Liver (tissue), 9 donors: ENCODE data around the gene SCUBE1. TPM values are rescaled to one million over a fixed set of nuclear protein-coding genes. Genes with fewer than 3 reads are reported as not detected.

Experiments used
- DNase-seq: peaks from one replicate; pipeline ENCODE4 v3.0.0-alpha.2; 2017; ENCODE audit warnings: low spot score
- H3K27ac ChIP-seq, 2 donors: one replicate each; pipeline ENCODE4 v1.7.0; 2013; ENCODE audit warnings: inconsistent platforms in 2 of 2, low read length in 2 of 2, control low read depth in 1 of 2, low read depth in 1 of 2, mild to moderate bottlenecking in 1 of 2
- H3K27me3 ChIP-seq, 4 donors: one replicate each; pipeline versions ENCODE4 v1.6.1 to v1.7.0; 2013; ENCODE audit warnings: low read length in 3 of 4, inconsistent platforms in 1 of 4, mild to moderate bottlenecking in 1 of 4, moderate library complexity in 1 of 4; ENCODE audit not compliant: control insufficient read depth in 4 of 4, insufficient read depth in 4 of 4
- H3K36me3 ChIP-seq, 4 donors: one replicate each; pipeline versions ENCODE4 v1.6.1 to v1.7.0; 2013; ENCODE audit warnings: low read length in 3 of 4, mild to moderate bottlenecking in 3 of 4, low read depth in 1 of 4, moderate library complexity in 1 of 4; ENCODE audit not compliant: control insufficient read depth in 4 of 4, insufficient read depth in 3 of 4
- H3K4me1 ChIP-seq, 4 donors: one replicate each; pipeline versions ENCODE4 v1.6.1 to v1.7.0; 2013; ENCODE audit warnings: low read length in 3 of 4, mild to moderate bottlenecking in 3 of 4, moderate library complexity in 1 of 4; ENCODE audit not compliant: control insufficient read depth in 4 of 4, insufficient read depth in 4 of 4
- H3K4me3 ChIP-seq, 3 donors: one replicate each; pipeline versions ENCODE4 v1.6.1 to v1.7.0; 2013; ENCODE audit warnings: low read length in 3 of 3, control low read depth in 1 of 3, low read depth in 1 of 3, mild to moderate bottlenecking in 1 of 3
- H3K9ac ChIP-seq, 2 donors: one replicate each; pipeline ENCODE4 v1.7.0; 2013; ENCODE audit warnings: low read length in 2 of 2, mild to moderate bottlenecking in 2 of 2, moderate library complexity in 2 of 2, control low read depth in 1 of 2, low read depth in 1 of 2
- H3K9me3 ChIP-seq, 4 donors: one replicate each; pipeline versions ENCODE4 v1.6.1 to v1.7.0; 2013; ENCODE audit warnings: low read length in 3 of 4; ENCODE audit not compliant: control insufficient read depth in 4 of 4
- ATF3 ChIP-seq: IDR thresholded peaks from 2 replicates; pipeline ENCODE4 v1.6.1; 2016; ENCODE audit warnings: antibody characterized with exemption
- CTCF ChIP-seq: fragments of 150-350 bp; IDR thresholded peaks from 2 replicates; pipeline ENCODE4 v1.5.1; 2017; ENCODE audit warnings: improper control_type of control experiment, low read depth, low read length; ENCODE audit not compliant: missing input control
- EGR1 ChIP-seq, 2 donors: IDR thresholded peaks; 2 replicates each; pipeline ENCODE4 v1.6.1; 2016 to 2018; ENCODE audit warnings: antibody characterized with exemption in 2 of 2, low read depth in 2 of 2
- FOXA1 ChIP-seq: IDR thresholded peaks from 2 replicates; pipeline ENCODE4 v1.6.1; 2016; ENCODE audit warnings: antibody characterized with exemption
- FOXA2 ChIP-seq: IDR thresholded peaks from 2 replicates; pipeline ENCODE4 v1.6.1; 2016; ENCODE audit warnings: antibody characterized with exemption
- GABPA ChIP-seq, 2 donors: IDR thresholded peaks in 1 of 2; conservative IDR thresholded peaks in 1 of 2; 2 replicates each; pipeline ENCODE4 v1.6.1; 2016; ENCODE audit warnings: antibody characterized with exemption in 2 of 2, mild to moderate bottlenecking in 1 of 2, moderate library complexity in 1 of 2
- HNF4A ChIP-seq, 2 donors: conservative IDR thresholded peaks; 2 replicates each; pipeline ENCODE4 v1.6.1; 2016; ENCODE audit warnings: antibody characterized with exemption in 2 of 2, mild to moderate bottlenecking in 2 of 2
- HNF4G ChIP-seq: IDR thresholded peaks from 2 replicates; pipeline ENCODE4 v1.6.1; 2016; ENCODE audit warnings: antibody characterized with exemption
- JUND ChIP-seq, 2 donors: IDR thresholded peaks; 2 replicates each; pipeline ENCODE4 v1.6.1; 2016; ENCODE audit warnings: antibody characterized with exemption in 2 of 2
- MAX ChIP-seq: IDR thresholded peaks from 2 replicates; pipeline ENCODE4 v1.6.1; 2016; ENCODE audit warnings: antibody characterized with exemption
- NR2F2 ChIP-seq: IDR thresholded peaks from 2 replicates; pipeline ENCODE4 v1.6.1; 2016; ENCODE audit warnings: antibody characterized with exemption
- RAD21 ChIP-seq, 2 donors: IDR thresholded peaks; 2 replicates each; pipeline ENCODE4 v1.6.1; 2016; ENCODE audit warnings: antibody characterized with exemption in 2 of 2, mild to moderate bottlenecking in 2 of 2
- REST ChIP-seq: IDR thresholded peaks from 2 replicates; pipeline ENCODE4 v1.6.1; 2016; ENCODE audit warnings: antibody characterized with exemption, mild to moderate bottlenecking
- RXRA ChIP-seq, 2 donors: IDR thresholded peaks; 2 replicates each; pipeline ENCODE4 v1.6.1; 2017 to 2018; ENCODE audit warnings: antibody characterized with exemption in 2 of 2, mild to moderate bottlenecking in 1 of 2
- SP1 ChIP-seq: IDR thresholded peaks from 2 replicates; pipeline ENCODE4 v1.6.1; 2018; ENCODE audit warnings: antibody characterized with exemption, mild to moderate bottlenecking
- TAF1 ChIP-seq: conservative IDR thresholded peaks from 2 replicates; pipeline ENCODE4 v1.6.1; 2016; ENCODE audit warnings: antibody characterized with exemption, mild to moderate bottlenecking
- YY1 ChIP-seq: IDR thresholded peaks from 2 replicates; pipeline ENCODE4 v1.6.1; 2016; ENCODE audit warnings: antibody characterized with exemption, mild to moderate bottlenecking
- ZBTB33 ChIP-seq: IDR thresholded peaks from 2 replicates; pipeline ENCODE4 v1.6.1; 2016; ENCODE audit warnings: antibody characterized with exemption
- WGBS: extraction: QIAGEN DNeasy Blood & Tissue Kit; methylation state at CpG from one replicate; pipeline ENCODE4 v1.1.7; 2013; 5-methylcytosine and 5-hydroxymethylcytosine counted together
- polyA plus RNA-seq, 2 donors: library from polyadenylated mRNA; stranded (reverse) in 1 of 2; unstranded in 1 of 2; fragments of 200-250 nt in 1 of 2; fragments of >200 nt in 1 of 2; fragmentation: Nextera tagmentation in 1 of 2; extraction: Ambion mirVana in 1 of 2; gene quantifications; one replicate each; pipeline versions ENCODE4 v1.2.1 to v1.2.3, GENCODE V29; 2013 to 2015
- total RNA-seq, 2 donors: library from RNA; depleted of rRNA; stranded (reverse); fragments of >200 nt; gene quantifications; one replicate each; pipeline ENCODE4 v1.2.3, GENCODE V29; 2014
- donor health status: healthy.
- donor health status: healthy.
- donor health status: healthy.
- donor health status: healthy.
- donor health status: healthy.

The SCUBE1 gene
- total and polyA plus RNA-seq, 4 donors: 0.07 to 0.46 (median 0.08) TPM; not detected in 1

- no peak for TF ChIP-seq TAF1
- no peak for TF ChIP-seq FOXA1
- no peak for TF ChIP-seq EGR1 (IDR thresholded peaks at IDR 0.05; ENCODE audit: low read depth in 2 of 2)
Observed at GRCh38 chr22:43217285-43218030, 125.7 kb downstream of the SCUBE1 start (continued).

GRCh38 chr22:43216738-43217137 is 126.4 kb downstream of the SCUBE1 start:
- H3K36me3 ChIP-seq: no peaks in the 10 kb centered on the region
- no peak for DNase-seq
- no peaks in the 10 kb centered on the region for H3K27me3 ChIP-seq
- H3K4me3 ChIP-seq: no peak overlapping the region
- H3K4me1 ChIP-seq: no peaks in the 10 kb centered on the region
- no peaks in the 10 kb centered on the region for H3K9me3 ChIP-seq
- H3K9ac ChIP-seq: no peak overlapping the region
- TF ChIP-seq YY1 (no peak), MAX (no peak), RAD21 (IDR thresholded peaks at IDR 0.05) (no peak), SP1 (no peak), FOXA2 (no peak)
- no peak overlapping the region for H3K27ac ChIP-seq
- 89% methylated on average over 6 of the region's 6 CpGs for WGBS

- no peak for TF ChIP-seq MAX
- TF ChIP-seq HNF4G: no peak
- TF ChIP-seq NR2F2: no peak
- no peak for TF ChIP-seq CTCF
- TF ChIP-seq GABPA (IDR thresholded peaks at IDR 0.05 in 1 of 2, conservative IDR thresholded peaks at IDR 0.05 in 1 of 2): no peak
- TF ChIP-seq ZBTB33: no peak
- no peak for TF ChIP-seq REST
- TF ChIP-seq RAD21 (IDR thresholded peaks at IDR 0.05): no peak
- TF ChIP-seq RXRA (IDR thresholded peaks at IDR 0.05): no peak
- no peak for TF ChIP-seq SP1
- TF ChIP-seq EGR1 (IDR thresholded peaks at IDR 0.05; ENCODE audit: low read depth in 2 of 2): no peak
- TF ChIP-seq YY1: no peak
- TF ChIP-seq FOXA1: no peak
- TF ChIP-seq HNF4A (conservative IDR thresholded peaks at IDR 0.05): no peak
- TF ChIP-seq JUND (IDR thresholded peaks at IDR 0.05): no peak
- TF ChIP-seq TAF1: no peak
- TF ChIP-seq ATF3: no peak
- no peak for TF ChIP-seq FOXA2
- H3K9ac ChIP-seq: no peak overlapping the region
- WGBS: 90% methylated on average over 12 of the region's 12 CpGs
Observed at GRCh38 chr22:43213962-43214361, 129.2 kb downstream of the SCUBE1 start.

More at GRCh38 chr22:43213962-43214361, 129.2 kb downstream of the SCUBE1 start:
- Histone ChIP-seq H3K9me3 (no peaks in the 10 kb centered on the region), H3K27ac (no peak overlapping the region), H3K27me3 (no peaks in the 10 kb centered on the region), H3K4me3 (no peak overlapping the region), H3K36me3 (no peaks in the 10 kb centered on the region), H3K4me1 (no peaks in the 10 kb centered on the region)
- DNase-seq: no peak
